ENCODE data around the gene RPL29.
A peak's percentile ranks its signal among the peaks of the same experiment; 100 is the strongest.

The RPL29 gene

GRCh38 chr3:52032702-52033408, 37.2 kb upstream of the RPL29 start (continued):
- TF ChIP-seq POU6F1 (CRISPR knock-in tag; IDR thresholded peaks at IDR 0.05; ENCODE audit: borderline replicate concordance, low read depth), result no peak
- TF ChIP-seq PATZ1 (CRISPR knock-in tag; IDR thresholded peaks at IDR 0.05; ENCODE audit: borderline replicate concordance), result no peak

- ATAC-seq, result no peak
- no peak for TF ChIP-seq TSHZ2 (CRISPR knock-in tag; IDR thresholded peaks at IDR 0.05)
These were observed 36.2 kb upstream of the RPL29 start for GRCh38 chr3:52031896-52032295.

GRCh38 chr3:52030714-52031310, 35.1 kb upstream of the RPL29 start:
- TF ChIP-seq ESRRG (CRISPR knock-in tag; IDR thresholded peaks at IDR 0.05), result no peak
- no peak for TF ChIP-seq TOX (CRISPR knock-in tag; IDR thresholded peaks at IDR 0.05; ENCODE audit: borderline replicate concordance)
- peak; percentile 35; the same call in 1 of the 2 replicates for TF ChIP-seq TSHZ2 (CRISPR knock-in tag; IDR thresholded peaks at IDR 0.05)
- TF ChIP-seq TCF4 (CRISPR knock-in tag; IDR thresholded peaks at IDR 0.05; ENCODE audit: borderline replicate concordance), result peak; percentile 81
- no peak for TF ChIP-seq PPARA (CRISPR knock-in tag; IDR thresholded peaks at IDR 0.05; ENCODE audit: borderline replicate concordance)
- no peak for TF ChIP-seq CREB5 (CRISPR knock-in tag; IDR thresholded peaks at IDR 0.05; ENCODE audit: low read depth)
- ATAC-seq, result no peak; the same call in 2 of the 3 replicates

- ATAC-seq, result no peak
- TF ChIP-seq ZNF70 (CRISPR knock-in tag; IDR thresholded peaks at IDR 0.05) (no peak), ZNF565 (CRISPR knock-in tag; conservative IDR thresholded peaks at IDR 0.05; ENCODE audit: low read depth) (no peak), OSR1 (CRISPR knock-in tag; IDR thresholded peaks at IDR 0.05) (no peak), CSRNP3 (CRISPR knock-in tag; IDR thresholded peaks at IDR 0.05) (no peak), ZFP30 (CRISPR knock-in tag; IDR thresholded peaks at IDR 0.05) (no peak), CREB5 (CRISPR knock-in tag; IDR thresholded peaks at IDR 0.05; ENCODE audit: low read depth) (no peak), ISL1 (CRISPR knock-in tag; IDR thresholded peaks at IDR 0.05) (no peak), RARB (CRISPR knock-in tag; IDR thresholded peaks at IDR 0.05) (no peak), ZNF8 (CRISPR knock-in tag; IDR thresholded peaks at IDR 0.05) (no peak), POU6F1 (CRISPR knock-in tag; IDR thresholded peaks at IDR 0.05; ENCODE audit: borderline replicate concordance, low read depth) (no peak), PPARA (CRISPR knock-in tag; IDR thresholded peaks at IDR 0.05; ENCODE audit: borderline replicate concordance) (no peak), BACH2 (CRISPR knock-in tag; IDR thresholded peaks at IDR 0.05; ENCODE audit: borderline replicate concordance) (no peak), TOX (CRISPR knock-in tag; IDR thresholded peaks at IDR 0.05; ENCODE audit: borderline replicate concordance) (no peak)
These were observed 33.8 kb upstream of the RPL29 start for GRCh38 chr3:52029535-52029934.
